IMR-90 (cell line): ENCODE results near the gene CD2.

ENCODE experiments used
- CTCF ChIP-seq: conservative IDR thresholded peaks from 2 replicates; pipeline ENCODE4 v1.5.1; 2012; ENCODE audit warnings: mild to moderate bottlenecking, low read depth, low read length, improper control_type of control experiment
- FOS ChIP-seq: fragments of 150-350 bp; IDR thresholded peaks from 2 replicates; pipeline ENCODE4 v1.6.1; 2016; ENCODE audit warnings: low read depth, low read length
- NFE2L2 ChIP-seq: fragments of 150-350 bp; IDR thresholded peaks from 2 replicates; pipeline ENCODE4 v1.6.1; 2016; ENCODE audit warnings: low read depth, mild to moderate bottlenecking, low read length
- POLR2A ChIP-seq: IDR thresholded peaks from 2 replicates; pipeline ENCODE4 v1.6.1; 2012; ENCODE audit warnings: mild to moderate bottlenecking, low read depth, low read length
- RAD21 ChIP-seq: IDR thresholded peaks from 2 replicates; pipeline ENCODE4 v1.6.1; 2012; ENCODE audit warnings: low read length, improper control_type of control experiment
- RCOR1 ChIP-seq: IDR thresholded peaks from 2 replicates; pipeline ENCODE4 v1.6.1; 2012; ENCODE audit warnings: mild to moderate bottlenecking, low read length, improper control_type of control experiment; ENCODE audit not compliant: insufficient replicate concordance
- RFX5 ChIP-seq: IDR thresholded peaks from 2 replicates; pipeline ENCODE4 v1.8.0; 2012; ENCODE audit warnings: low read depth, mild to moderate bottlenecking, low read length, moderate library complexity
- SMC3 ChIP-seq: fragments of 150-350 bp; IDR thresholded peaks from 2 replicates; pipeline ENCODE4 v1.6.1; 2016; ENCODE audit warnings: low read depth, mild to moderate bottlenecking, antibody characterized with exemption, low read length, moderate library complexity

- TF ChIP-seq RFX5: no peak
- TF ChIP-seq CTCF: no peak
- TF ChIP-seq POLR2A: no peak
- TF ChIP-seq FOS: no peak
- TF ChIP-seq NFE2L2: no peak
- TF ChIP-seq SMC3: no peak
- no peak for TF ChIP-seq RCOR1
- no peak for TF ChIP-seq RAD21
Observed at GRCh38 chr1:116762781-116763115, 8.5 kb downstream of the CD2 start.
